ENCODE data around the gene ZDHHC7.
A peak's percentile ranks its signal among the peaks of the same experiment; 100 is the strongest.
"Not testable (repeated sequence)": the region's sequence is repeated elsewhere in the genome, so short reads cannot be mapped to it uniquely, and the experiment has no call there.

ZDHHC7 gene

GRCh38 chr16:85056211-85056748 is 44.9 kb upstream of the ZDHHC7 start:
- no peak overlapping the region for H4K91ac ChIP-seq (ENCODE audit: low read depth, low read length)
- H2BK120ac ChIP-seq (ENCODE audit: insufficient read depth, low read length, poor library complexity), result no peak overlapping the region
- H3K36me3 ChIP-seq (ENCODE audit: control insufficient read depth in 1 of 2, insufficient read depth in 2 of 2, low read length in 2 of 2), result no peaks in the 10 kb centered on the region
- H2AFZ ChIP-seq (ENCODE audit: insufficient read depth, low read length, poor library complexity), result no peak overlapping the region
- H3K4me1 ChIP-seq (ENCODE audit: control insufficient read depth in 1 of 2, insufficient read depth in 2 of 2, low read length in 2 of 2), result peaks cover 3 to 5% of the 10 kb centered on the region in 2 experiments
- no peak overlapping the region for H3K4me3 ChIP-seq (ENCODE audit: low read depth, low read length)
- no peaks in the 10 kb centered on the region for H3K27me3 ChIP-seq (ENCODE audit: insufficient read depth, low read length)
- no peak overlapping the region for H3K4ac ChIP-seq (ENCODE audit: low read depth, low read length)
- H4K8ac ChIP-seq (ENCODE audit: low read depth, low read length), result no peak overlapping the region
- H2AK5ac ChIP-seq (ENCODE audit: low read length), result no peak overlapping the region
- no peak overlapping the region for H3K27ac ChIP-seq (ENCODE audit: low read depth, low read length)
- no CpG with 5 or more reads among the region's 16 CpGs for WGBS (ENCODE audit: extremely low coverage, insufficient coverage, insufficient read length)
- H3K79me1 ChIP-seq (ENCODE audit: low read length), result no peaks in the 10 kb centered on the region
- H3K9me3 ChIP-seq (ENCODE audit: insufficient read depth, low read depth, low read length), result peaks cover 2% of the 10 kb centered on the region
- no peak overlapping the region for H3K14ac ChIP-seq (ENCODE audit: low read length)
- no peak overlapping the region for H3K4me2 ChIP-seq (ENCODE audit: low read length)
- no peak overlapping the region for H4K12ac ChIP-seq (ENCODE audit: low read depth, low read length)
- no peaks in the 10 kb centered on the region for H3K79me2 ChIP-seq (ENCODE audit: control insufficient read depth, insufficient read depth, low read length, poor library complexity)
- DNase-seq, result no peak
- no peak overlapping the region for H3K18ac ChIP-seq (ENCODE audit: low read length)
- H3K9ac ChIP-seq (ENCODE audit: low read length), result no peak overlapping the region
- H2BK5ac ChIP-seq (ENCODE audit: low read depth, low read length, poor library complexity), result no peak overlapping the region
- H2BK12ac ChIP-seq (ENCODE audit: low read length), result no peak overlapping the region
- no peak overlapping the region for H3K23ac ChIP-seq (ENCODE audit: low read length)

- H2BK12ac ChIP-seq (ENCODE audit: low read length), result no peak overlapping the region
- no CpG with 5 or more reads among the region's 14 CpGs for WGBS (ENCODE audit: extremely low coverage, insufficient coverage, insufficient read length)
- H4K12ac ChIP-seq (ENCODE audit: low read depth, low read length), result no peak overlapping the region
- H3K27ac ChIP-seq (ENCODE audit: low read depth, low read length), result no peak overlapping the region
- DNase-seq, result peak; percentile 4 to 19
- H3K79me1 ChIP-seq (ENCODE audit: low read length), result no peaks in the 10 kb centered on the region
- no peak overlapping the region for H3K4me3 ChIP-seq (ENCODE audit: low read depth, low read length)
- no peak overlapping the region for H2BK5ac ChIP-seq (ENCODE audit: low read depth, low read length, poor library complexity)
- no peak overlapping the region for H3K18ac ChIP-seq (ENCODE audit: low read length)
- H3K9me3 ChIP-seq (ENCODE audit: insufficient read depth, low read depth, low read length), result peaks cover 2% of the 10 kb centered on the region
- no peaks in the 10 kb centered on the region for H3K79me2 ChIP-seq (ENCODE audit: control insufficient read depth, insufficient read depth, low read length, poor library complexity)
- no peak overlapping the region for H4K91ac ChIP-seq (ENCODE audit: low read depth, low read length)
- H2AK5ac ChIP-seq (ENCODE audit: low read length), result no peak overlapping the region
- H3K14ac ChIP-seq (ENCODE audit: low read length), result no peak overlapping the region
- H3K27me3 ChIP-seq (ENCODE audit: insufficient read depth, low read length), result no peaks in the 10 kb centered on the region
- no peak overlapping the region for H3K4ac ChIP-seq (ENCODE audit: low read depth, low read length)
- H3K23ac ChIP-seq (ENCODE audit: low read length), result no peak overlapping the region
- H4K8ac ChIP-seq (ENCODE audit: low read depth, low read length), result no peak overlapping the region
- H2BK120ac ChIP-seq (ENCODE audit: insufficient read depth, low read length, poor library complexity), result no peak overlapping the region
- H2AFZ ChIP-seq (ENCODE audit: insufficient read depth, low read length, poor library complexity), result no peak overlapping the region
- H3K4me2 ChIP-seq (ENCODE audit: low read length), result no peak overlapping the region
- no peak overlapping the region for H3K9ac ChIP-seq (ENCODE audit: low read length)
- peaks cover 3 to 6% of the 10 kb centered on the region in 2 experiments for H3K4me1 ChIP-seq (ENCODE audit: control insufficient read depth in 1 of 2, insufficient read depth in 2 of 2, low read length in 2 of 2)
- H3K36me3 ChIP-seq (ENCODE audit: control insufficient read depth in 1 of 2, insufficient read depth in 2 of 2, low read length in 2 of 2), result no peaks in the 10 kb centered on the region
Measured at GRCh38 chr16:85055493-85056210, 44.3 kb upstream of the ZDHHC7 start.

- no peak overlapping the region for H4K8ac ChIP-seq (ENCODE audit: low read depth, low read length)
- peaks cover 2% of the 10 kb centered on the region for H3K9me3 ChIP-seq (ENCODE audit: insufficient read depth, low read depth, low read length)
- H3K79me2 ChIP-seq (ENCODE audit: control insufficient read depth, insufficient read depth, low read length, poor library complexity), result no peaks in the 10 kb centered on the region
- no peak overlapping the region for H4K12ac ChIP-seq (ENCODE audit: low read depth, low read length)
- H2BK5ac ChIP-seq (ENCODE audit: low read depth, low read length, poor library complexity), result no peak overlapping the region
- DNase-seq, result no peak
- H2AK5ac ChIP-seq (ENCODE audit: low read length), result no peak overlapping the region
- H3K18ac ChIP-seq (ENCODE audit: low read length), result no peak overlapping the region
- no peak overlapping the region for H4K91ac ChIP-seq (ENCODE audit: low read depth, low read length)
- no peaks in the 10 kb centered on the region for H3K27me3 ChIP-seq (ENCODE audit: insufficient read depth, low read length)
- no peak overlapping the region for H3K23ac ChIP-seq (ENCODE audit: low read length)
- WGBS (ENCODE audit: extremely low coverage, insufficient coverage, insufficient read length), result no CpG with 5 or more reads among the region's 6 CpGs
- H3K27ac ChIP-seq (ENCODE audit: low read depth, low read length), result no peak overlapping the region
- H2AFZ ChIP-seq (ENCODE audit: insufficient read depth, low read length, poor library complexity), result no peak overlapping the region
- no peak overlapping the region for H3K14ac ChIP-seq (ENCODE audit: low read length)
- H2BK120ac ChIP-seq (ENCODE audit: insufficient read depth, low read length, poor library complexity), result no peak overlapping the region
- peaks cover 3 to 8% of the 10 kb centered on the region in 2 experiments for H3K4me1 ChIP-seq (ENCODE audit: control insufficient read depth in 1 of 2, insufficient read depth in 2 of 2, low read length in 2 of 2)
- H2BK12ac ChIP-seq (ENCODE audit: low read length), result no peak overlapping the region
- no peak overlapping the region for H3K4ac ChIP-seq (ENCODE audit: low read depth, low read length)
- H3K4me2 ChIP-seq (ENCODE audit: low read length), result no peak overlapping the region
- no peaks in the 10 kb centered on the region for H3K79me1 ChIP-seq (ENCODE audit: low read length)
- no peak overlapping the region for H3K4me3 ChIP-seq (ENCODE audit: low read depth, low read length)
- no peaks in the 10 kb centered on the region for H3K36me3 ChIP-seq (ENCODE audit: control insufficient read depth in 1 of 2, insufficient read depth in 2 of 2, low read length in 2 of 2)
- H3K9ac ChIP-seq (ENCODE audit: low read length), result no peak overlapping the region
Measured at GRCh38 chr16:85054948-85055492, 43.7 kb upstream of the ZDHHC7 start.

- not testable (repeated sequence) for H3K27me3 ChIP-seq (ENCODE audit: insufficient read depth, low read length); H2BK120ac ChIP-seq (ENCODE audit: insufficient read depth, low read length, poor library complexity); H3K23ac ChIP-seq (ENCODE audit: low read length); H3K9ac ChIP-seq (ENCODE audit: low read length); H3K36me3 ChIP-seq (ENCODE audit: control insufficient read depth in 1 of 2, insufficient read depth in 2 of 2, low read length in 2 of 2); H3K4me2 ChIP-seq (ENCODE audit: low read length); H4K8ac ChIP-seq (ENCODE audit: low read depth, low read length); H4K12ac ChIP-seq (ENCODE audit: low read depth, low read length); H3K18ac ChIP-seq (ENCODE audit: low read length); H3K4me1 ChIP-seq (ENCODE audit: control insufficient read depth in 1 of 2, insufficient read depth in 2 of 2, low read length in 2 of 2); H3K9me3 ChIP-seq (ENCODE audit: insufficient read depth, low read depth, low read length); H3K79me2 ChIP-seq (ENCODE audit: control insufficient read depth, insufficient read depth, low read length, poor library complexity); H2BK5ac ChIP-seq (ENCODE audit: low read depth, low read length, poor library complexity); H3K4ac ChIP-seq (ENCODE audit: low read depth, low read length); H2AK5ac ChIP-seq (ENCODE audit: low read length); H3K79me1 ChIP-seq (ENCODE audit: low read length); H3K27ac ChIP-seq (ENCODE audit: low read depth, low read length); H2BK12ac ChIP-seq (ENCODE audit: low read length); H4K91ac ChIP-seq (ENCODE audit: low read depth, low read length); DNase-seq; H3K14ac ChIP-seq (ENCODE audit: low read length); H2AFZ ChIP-seq (ENCODE audit: insufficient read depth, low read length, poor library complexity); H3K4me3 ChIP-seq (ENCODE audit: low read depth, low read length)
- no CpG with 5 or more reads among the region's 3 CpGs for WGBS (ENCODE audit: extremely low coverage, insufficient coverage, insufficient read length)
Measured at GRCh38 chr16:85054321-85054720, 43.0 kb upstream of the ZDHHC7 start.
